Stomach (tissue), 4 donors: Measurements from ENCODE around the gene NDP.

ENCODE experiments used
- EP300 ChIP-seq: sonication (generic); formaldehyde crosslinking; IDR thresholded peaks from one replicate; pipeline ENCODE4 v1.6.1; 2017; ENCODE audit warnings: antibody characterized with exemption
- POLR2A ChIP-seq, 4 donors: fragments of 450-650 bp; IDR thresholded peaks; one replicate each; pipeline ENCODE4 v1.6.1; 2016; ENCODE audit warnings: antibody characterized with exemption in 4 of 4, control low read depth in 2 of 4, mild to moderate bottlenecking in 1 of 4, moderate library complexity in 1 of 4
- POLR2AphosphoS5 ChIP-seq, 3 donors: sonication (generic); formaldehyde crosslinking; IDR thresholded peaks; one replicate each; pipeline ENCODE4 v1.6.1; 2016; ENCODE audit warnings: antibody characterized with exemption in 3 of 3
- TF ChIP-seq, protein P1 (sequence below), 7 experiments: fragments of 450-650 bp in 4 of 7; fragments of 200-600 bp in 3 of 7; sonication (generic) in 3 of 7; IDR thresholded peaks; one replicate each; pipeline ENCODE4 v1.5.1; 2016 to 2019; ENCODE audit warnings: antibody characterized with exemption in 7 of 7, control low read depth in 2 of 7, mild to moderate bottlenecking in 1 of 7

- TF ChIP-seq POLR2A (IDR thresholded peaks at IDR 0.05), result no peak
- TF ChIP-seq, protein P1, sequence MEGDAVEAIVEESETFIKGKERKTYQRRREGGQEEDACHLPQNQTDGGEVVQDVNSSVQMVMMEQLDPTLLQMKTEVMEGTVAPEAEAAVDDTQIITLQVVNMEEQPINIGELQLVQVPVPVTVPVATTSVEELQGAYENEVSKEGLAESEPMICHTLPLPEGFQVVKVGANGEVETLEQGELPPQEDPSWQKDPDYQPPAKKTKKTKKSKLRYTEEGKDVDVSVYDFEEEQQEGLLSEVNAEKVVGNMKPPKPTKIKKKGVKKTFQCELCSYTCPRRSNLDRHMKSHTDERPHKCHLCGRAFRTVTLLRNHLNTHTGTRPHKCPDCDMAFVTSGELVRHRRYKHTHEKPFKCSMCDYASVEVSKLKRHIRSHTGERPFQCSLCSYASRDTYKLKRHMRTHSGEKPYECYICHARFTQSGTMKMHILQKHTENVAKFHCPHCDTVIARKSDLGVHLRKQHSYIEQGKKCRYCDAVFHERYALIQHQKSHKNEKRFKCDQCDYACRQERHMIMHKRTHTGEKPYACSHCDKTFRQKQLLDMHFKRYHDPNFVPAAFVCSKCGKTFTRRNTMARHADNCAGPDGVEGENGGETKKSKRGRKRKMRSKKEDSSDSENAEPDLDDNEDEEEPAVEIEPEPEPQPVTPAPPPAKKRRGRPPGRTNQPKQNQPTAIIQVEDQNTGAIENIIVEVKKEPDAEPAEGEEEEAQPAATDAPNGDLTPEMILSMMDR (IDR thresholded peaks at IDR 0.05), result no peak
- no peak for TF ChIP-seq POLR2AphosphoS5 (IDR thresholded peaks at IDR 0.05)
- TF ChIP-seq EP300, result no peak
These were observed 39.4 kb upstream of the NDP start for GRCh38 chrX:44012484-44013096.
